T-helper 17 cell (primary cell): ENCODE measurements around the gene IKZF3. TPM values are rescaled to one million over a fixed set of nuclear protein-coding genes. Genes with fewer than 3 reads are reported as not detected.
"Not testable (repeated sequence)": the region's sequence is repeated elsewhere in the genome, so short reads cannot be mapped to it uniquely, and the experiment has no call there.

Source experiments
- ATAC-seq: fragments of 150-1000 bp; cut with Tn5 transposase; 2 replicates; pipeline ENCODE4 v1.10.0; 2021; ENCODE audit warnings: mild to moderate bottlenecking, moderate library complexity
- DNase-seq, 3 donors: peaks; one replicate each; pipeline versions ENCODE4 v3.0.0 to v3.0.0-alpha.2; 2020 to 2021
- H3K9me3 ChIP-seq: one replicate; pipeline ENCODE4 v1.7.0; 2013; ENCODE audit warnings: low read length, mild to moderate bottlenecking; ENCODE audit not compliant: control insufficient read depth, poor library complexity, severe bottlenecking
- H3K27ac Mint-ChIP-seq: one replicate; pipeline ENCODE4 v1.8.0; 2022; ENCODE audit warnings: mild to moderate bottlenecking, moderate library complexity, mixed read lengths
- H3K27me3 Mint-ChIP-seq: one replicate; pipeline ENCODE4 v1.8.0; 2022; ENCODE audit warnings: mixed read lengths
- H3K36me3 Mint-ChIP-seq: one replicate; pipeline ENCODE4 v1.8.0; 2022; ENCODE audit warnings: low read depth, mixed read lengths
- H3K4me1 Mint-ChIP-seq: one replicate; pipeline ENCODE4 v1.8.0; 2022; ENCODE audit warnings: mild to moderate bottlenecking, mixed read lengths
- H3K4me3 Mint-ChIP-seq: one replicate; pipeline ENCODE4 v1.8.0; 2022; ENCODE audit warnings: mild to moderate bottlenecking, moderate library complexity, mixed read lengths
- total RNA-seq, 4 donors: library from RNA in 2 of 4; stranded (reverse) in 2 of 4; gene quantifications; one replicate each; pipeline ENCODE4 v1.2.3 and lab custom pipeline; 2022 to 2026

The IKZF3 gene
- total RNA-seq, 2 donors from 2014 or later, result 106 to 113 TPM

- H3K36me3 Mint-ChIP-seq, H3K4me3 Mint-ChIP-seq, H3K27me3 Mint-ChIP-seq, H3K9me3 ChIP-seq, DNase-seq, H3K27ac Mint-ChIP-seq, ATAC-seq: not testable (repeated sequence)
- H3K4me1 Mint-ChIP-seq, result peaks cover 13% of the 10 kb centered on the region
Measured at GRCh38 chr17:39711071-39711470, 153.0 kb downstream of the IKZF3 start.

GRCh38 chr17:39709998-39710964, 153.8 kb downstream of the IKZF3 start:
- Mint-ChIP-seq H3K4me1 (peaks cover 13% of the 10 kb centered on the region), H3K27me3 (no peaks in the 10 kb centered on the region), H3K27ac (peak overlapping the region; percentile 16), H3K4me3 (no peak overlapping the region), H3K36me3 (no peaks in the 10 kb centered on the region)
- ATAC-seq (no peak), DNase-seq (no peak)
- no peaks in the 10 kb centered on the region for H3K9me3 ChIP-seq

GRCh38 chr17:39709319-39709997, 154.7 kb downstream of the IKZF3 start:
- Mint-ChIP-seq H3K4me1 (peaks cover 16% of the 10 kb centered on the region), H3K36me3 (no peaks in the 10 kb centered on the region), H3K27me3 (no peaks in the 10 kb centered on the region), H3K4me3 (no peak overlapping the region), H3K27ac (peak overlapping the region; percentile 16)
- no peaks in the 10 kb centered on the region for H3K9me3 ChIP-seq
- DNase-seq (no peak), ATAC-seq (no peak)

Other genes starting within 250 kb of the IKZF3 start
- gene PPP1R1B, start 237.4 kb downstream of the IKZF3 start, total RNA-seq, result under 1 TPM; 0.22 to 0.42 TPM
- 10 to 100 TPM; 60.9 to 67.2 TPM for gene STARD3, start 227.2 kb downstream of the IKZF3 start, total RNA-seq
- 1 to 10 TPM; 1.5 to 3.1 TPM for gene TCAP, start 199.0 kb downstream of the IKZF3 start, total RNA-seq
- not detected for gene PNMT, start 195.9 kb downstream of the IKZF3 start, total RNA-seq
- gene PGAP3, start 176.3 kb downstream of the IKZF3 start, total RNA-seq, result 10 to 100 TPM; 28.8 to 31.3 TPM
- gene ERBB2, start 164.2 kb downstream of the IKZF3 start, total RNA-seq, result 1 to 10 TPM; 1.3 to 3.5 TPM
- 10 to 100 TPM; 36.9 to 41.8 TPM for gene MIEN1, start 133.8 kb downstream of the IKZF3 start, total RNA-seq
- gene GRB7, start 126.4 kb downstream of the IKZF3 start, total RNA-seq, result not detected
- gene ZPBP2, start 3.9 kb upstream of the IKZF3 start, total RNA-seq, result under 1 TPM in 1 of 2 donors, not detected in 1; 0.37 TPM
- gene GSDMB, start 54.3 kb upstream of the IKZF3 start, total RNA-seq, result 10 to 100 TPM; 17.2 to 28.6 TPM
- 10 to 100 TPM; 76.0 to 88.9 TPM for gene ORMDL3, start 63.3 kb upstream of the IKZF3 start, total RNA-seq
- not detected for gene LRRC3C, start 63.4 kb upstream of the IKZF3 start, total RNA-seq
- under 1 TPM in 1 of 2 donors, not detected in 1; 0.26 TPM for gene GSDMA, start 98.7 kb upstream of the IKZF3 start, total RNA-seq
- gene PSMD3, start 116.5 kb upstream of the IKZF3 start, total RNA-seq, result 10 to 100 TPM; 51.8 to 63.9 TPM
- gene CSF3, start 151.1 kb upstream of the IKZF3 start, total RNA-seq, result not detected
- gene MED24, start 190.1 kb upstream of the IKZF3 start, total RNA-seq, result 10 to 100 TPM; 73.7 to 77.5 TPM
- 10 to 100 TPM; 29.8 to 32.2 TPM for gene THRA, start 198.7 kb upstream of the IKZF3 start, total RNA-seq
- 100 to 1,000 TPM; 102 to 145 TPM for gene NR1D1, start 236.3 kb upstream of the IKZF3 start, total RNA-seq